ENCODE measurements around the gene TMEM156. TPM values are rescaled to one million over a fixed set of nuclear protein-coding genes. Genes with fewer than 3 reads are reported as not detected.
A peak's percentile ranks its signal among the peaks of the same experiment; 100 is the strongest.

Gene TMEM156
- total and polyA plus RNA-seq, 2 of the 4 experiments (the other 2 are of a cell fraction) = 0.53 to 0.54 TPM

GRCh38 chr4:38979081-38979480 lies 53.1 kb downstream of the TMEM156 start:
- Histone ChIP-seq H3K14ac (replicated peaks; ENCODE audit: low read depth, low read length) (peak overlapping the region; percentile 57), H2BK5ac (ENCODE audit: low read depth, low read length, poor library complexity, severe bottlenecking) (peak overlapping the region; percentile 60), H3K27me3 (ENCODE audit: control insufficient read depth, insufficient read depth, low read length) (no peaks in the 10 kb centered on the region), H2BK120ac (ENCODE audit: low read depth, low read length) (peak overlapping the region; percentile 82), H3K18ac (ENCODE audit: low read depth, low read length) (peak overlapping the region; percentile 74), H3K9ac (ENCODE audit: low read depth, low read length) (no peak overlapping the region), H2AFZ (replicated peaks; ENCODE audit: low read length, poor library complexity) (peak overlapping the region; percentile 57), H2BK20ac (ENCODE audit: low read depth, low read length) (peak overlapping the region; percentile 45), H4K8ac (ENCODE audit: low read depth in 2 of 2, low read length in 2 of 2) (peak overlapping the region; percentile 44 to 47; a peak in 3 of 4 replicates), H2BK15ac (ENCODE audit: low read depth, low read length) (peak overlapping the region; percentile 76; the same call in 2 of the 3 replicates), H3K9me3 (ENCODE audit: control insufficient read depth, insufficient read depth, low read length) (no peaks in the 10 kb centered on the region), H3K4ac (ENCODE audit: low read depth, low read length) (peak overlapping the region; percentile 80), H3K4me1 (ENCODE audit: control insufficient read depth, insufficient read depth, low read length) (peaks cover 13% of the 10 kb centered on the region), H4K5ac (ENCODE audit: low read depth, low read length) (peak overlapping the region; percentile 56; the same call in 1 of the 2 replicates), H3K79me1 (ENCODE audit: low read depth in 1 of 2, low read length in 2 of 2) (peaks cover 3 to 10% of the 10 kb centered on the region in 2 experiments; a peak in 3 of 4 replicates), H3K4me2 (ENCODE audit: low read depth, low read length) (no peak overlapping the region), H2AK9ac (replicated peaks; ENCODE audit: low read depth, low read length, poor library complexity) (no peak overlapping the region), H3K4me3 (ENCODE audit: insufficient read depth, low read depth, low read length) (no peak overlapping the region), H4K91ac (ENCODE audit: insufficient read depth, low read depth, low read length) (peak overlapping the region; percentile 91), H3K23ac (ENCODE audit: low read depth, low read length) (no peak overlapping the region), H2AK5ac (ENCODE audit: low read depth, low read length) (peak overlapping the region; percentile 90), H3K27ac (ENCODE audit: insufficient read depth, low read length) (peak overlapping the region; percentile 37; the same call in 1 of the 2 replicates), H3K36me3 (ENCODE audit: control insufficient read depth, insufficient read depth, low read length) (no peaks in the 10 kb centered on the region), H3K56ac (ENCODE audit: extremely low read depth, insufficient read depth, low read length) (no peak overlapping the region; the same call in 1 of the 2 replicates), H4K20me1 (ENCODE audit: insufficient read depth, low read length) (no peaks in the 10 kb centered on the region), H3K9me1 (ENCODE audit: insufficient read depth, low read length) (peaks cover 16% of the 10 kb centered on the region; the same call in 1 of the 2 replicates)
- BruUV-seq (replicated peaks) = no TSS peak
- intact Hi-C loops (cut with micrococcal nuclease) = no loop called here
- ChIA-PET CTCF (interaction anchor here (0.6 kb wide), 1 partner anchor 46 kb away, joined by 3 read pairs; no protein-coding TSS in a partner anchor), POLR2A (ENCODE audit: unreplicated experiment) (interaction anchor here (1.2 kb wide), 1 partner anchor 65 kb away, joined by 3 read pairs; no protein-coding TSS in a partner anchor)
- TF ChIP-seq, protein P1, sequence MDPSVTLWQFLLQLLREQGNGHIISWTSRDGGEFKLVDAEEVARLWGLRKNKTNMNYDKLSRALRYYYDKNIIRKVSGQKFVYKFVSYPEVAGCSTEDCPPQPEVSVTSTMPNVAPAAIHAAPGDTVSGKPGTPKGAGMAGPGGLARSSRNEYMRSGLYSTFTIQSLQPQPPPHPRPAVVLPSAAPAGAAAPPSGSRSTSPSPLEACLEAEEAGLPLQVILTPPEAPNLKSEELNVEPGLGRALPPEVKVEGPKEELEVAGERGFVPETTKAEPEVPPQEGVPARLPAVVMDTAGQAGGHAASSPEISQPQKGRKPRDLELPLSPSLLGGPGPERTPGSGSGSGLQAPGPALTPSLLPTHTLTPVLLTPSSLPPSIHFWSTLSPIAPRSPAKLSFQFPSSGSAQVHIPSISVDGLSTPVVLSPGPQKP (IDR thresholded peaks at IDR 0.05; ENCODE audit: borderline replicate concordance, low read depth, low read length) = no peak
- TF ChIP-seq FOS (IDR thresholded peaks at IDR 0.05; ENCODE audit: low read depth, low read length) (no peak), CHD1 (IDR thresholded peaks at IDR 0.05; ENCODE audit: low read depth, low read length) (no peak), SMC3 (IDR thresholded peaks at IDR 0.05; ENCODE audit: low read depth, low read length) (no peak), RCOR1 (IDR thresholded peaks at IDR 0.05; ENCODE audit: insufficient replicate concordance, low read length) (no peak), MAZ (IDR thresholded peaks at IDR 0.05; ENCODE audit: borderline replicate concordance, low read depth, low read length) (no peak), RFX5 (IDR thresholded peaks at IDR 0.05; ENCODE audit: low read depth, low read length) (no peak), POLR2A (IDR thresholded peaks at IDR 0.05; ENCODE audit: low read depth, low read length) (no peak), RAD21 (IDR thresholded peaks at IDR 0.05; ENCODE audit: low read length) (no peak), MAFK (IDR thresholded peaks at IDR 0.05; ENCODE audit: low read depth, low read length) (no peak), CTCF (conservative IDR thresholded peaks at IDR 0.05; ENCODE audit: low read depth, low read length) (no peak), BHLHE40 (IDR thresholded peaks at IDR 0.05; ENCODE audit: low read depth, low read length) (no peak), NFE2L2 (IDR thresholded peaks at IDR 0.05; ENCODE audit: low read depth, low read length) (no peak)
- TF ChIP-seq, protein P2, sequence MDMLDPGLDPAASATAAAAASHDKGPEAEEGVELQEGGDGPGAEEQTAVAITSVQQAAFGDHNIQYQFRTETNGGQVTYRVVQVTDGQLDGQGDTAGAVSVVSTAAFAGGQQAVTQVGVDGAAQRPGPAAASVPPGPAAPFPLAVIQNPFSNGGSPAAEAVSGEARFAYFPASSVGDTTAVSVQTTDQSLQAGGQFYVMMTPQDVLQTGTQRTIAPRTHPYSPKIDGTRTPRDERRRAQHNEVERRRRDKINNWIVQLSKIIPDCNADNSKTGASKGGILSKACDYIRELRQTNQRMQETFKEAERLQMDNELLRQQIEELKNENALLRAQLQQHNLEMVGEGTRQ (IDR thresholded peaks at IDR 0.05; ENCODE audit: low read depth, low read length) = no peak
- no peak for DNase-seq
- in situ Hi-C loops (cut with MboI; ENCODE audit: low sequenced_read_pairs) = no loop called here
- WGBS, 2 experiments (ENCODE audit: extremely low coverage in 2 of 2, insufficient read length in 1 of 2) = 100% methylated on average over 1 of the region's 4 CpGs; no CpG with 5 or more reads in 1 of the 2 experiments
- no peak for ATAC-seq (ENCODE audit: low read depth)
- dilution Hi-C loops (cut with HindIII; ENCODE audit: low sequenced_read_pairs, unreplicated experiment) = no loop called here

Data from IMR-90 (cell line).